IPS-18c (cell line): ENCODE measurements around the gene NDC80.
"Not testable (repeated sequence)": the region's sequence is repeated elsewhere in the genome, so short reads cannot be mapped to it uniquely, and the experiment has no call there.

Source experiments
- H3K4me3 ChIP-seq: 2 replicates; pipeline ENCODE4 v1.7.0; 2013; ENCODE audit warnings: low read depth, mild to moderate bottlenecking, low read length, moderate library complexity; ENCODE audit not compliant: insufficient read depth
- H3K9me3 ChIP-seq: one replicate; pipeline ENCODE4 v1.6.1; 2013; ENCODE audit warnings: mild to moderate bottlenecking, low read length, moderate library complexity; ENCODE audit not compliant: control insufficient read depth, insufficient read depth

Gene NDC80

GRCh38 chr18:2654928-2655177, 83.5 kb downstream of the NDC80 start:
- Histone ChIP-seq H3K9me3 (peaks cover 3% of the 10 kb centered on the region), H3K4me3 (peak overlapping the region; percentile 94)

DNA sequence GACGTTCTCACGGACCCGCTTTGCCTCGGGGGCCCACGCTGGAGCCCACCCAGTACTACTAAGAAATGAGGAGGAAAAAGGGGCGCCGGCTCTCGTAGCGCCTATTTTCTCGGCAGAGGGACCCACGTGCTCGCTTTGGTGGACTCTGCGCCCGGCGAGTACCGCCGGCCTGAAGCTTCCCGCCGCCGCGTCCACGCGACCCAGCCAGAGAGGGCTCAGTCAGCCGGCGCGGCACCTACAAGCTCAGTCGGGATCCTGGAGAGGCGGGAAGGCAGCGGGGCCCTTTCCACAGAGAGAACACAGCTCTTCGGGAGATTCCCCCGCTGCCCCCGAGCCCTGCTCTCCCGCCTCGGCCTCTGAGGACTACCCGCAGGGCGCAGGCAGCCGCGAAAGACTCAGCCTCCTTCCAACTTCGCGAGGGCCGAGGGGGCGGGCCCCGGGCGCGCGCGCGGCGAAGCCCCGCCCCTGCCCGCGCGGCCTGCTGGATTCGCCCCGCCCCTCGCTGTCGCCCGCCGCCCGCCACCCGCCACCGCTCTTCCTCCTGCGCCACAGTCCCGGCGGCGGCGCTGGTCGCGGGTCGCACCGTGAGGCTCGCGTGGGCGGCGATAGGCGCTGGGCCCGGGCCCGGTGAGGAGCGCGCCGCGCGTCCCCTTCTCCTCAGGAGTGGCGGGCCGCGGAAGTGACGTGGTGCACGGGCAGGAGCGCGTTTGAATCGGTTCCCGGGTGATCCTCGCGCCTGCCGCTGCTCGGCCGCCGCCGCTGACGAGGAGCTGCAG, 84.0 kb downstream of the NDC80 start, which contains the start of gene SMCHD1:
Gene SMCHD1 (plus strand): TSS at position 549 of the 776 bp plus-strand sequence. CDS start 350 bp downstream, outside the sequence.
- H3K9me3 ChIP-seq = peaks cover 3% of the 10 kb centered on the region

DNA sequence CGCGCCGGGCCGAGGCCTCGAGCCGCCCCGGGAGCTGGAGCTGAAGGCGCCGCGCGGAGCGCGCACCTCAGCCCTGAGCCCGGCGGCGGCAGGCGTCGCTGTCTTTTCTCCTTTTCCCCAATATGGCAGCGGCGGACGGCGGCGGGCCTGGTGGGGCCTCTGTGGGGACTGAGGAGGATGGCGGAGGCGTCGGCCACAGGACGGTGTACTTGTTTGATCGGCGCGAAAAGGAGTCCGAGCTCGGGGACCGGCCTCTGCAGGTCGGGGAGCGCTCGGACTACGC, 84.5 kb downstream of the NDC80 start:
- H3K4me3 ChIP-seq = peak overlapping the region; percentile 94
- peaks cover 3% of the 10 kb centered on the region for H3K9me3 ChIP-seq

More for the DNA sequence above, 84.0 kb downstream of the NDC80 start, which contains the start of gene SMCHD1:
- H3K4me3 ChIP-seq = peak within 1 kb of the TSS; percentile 94

DNA sequence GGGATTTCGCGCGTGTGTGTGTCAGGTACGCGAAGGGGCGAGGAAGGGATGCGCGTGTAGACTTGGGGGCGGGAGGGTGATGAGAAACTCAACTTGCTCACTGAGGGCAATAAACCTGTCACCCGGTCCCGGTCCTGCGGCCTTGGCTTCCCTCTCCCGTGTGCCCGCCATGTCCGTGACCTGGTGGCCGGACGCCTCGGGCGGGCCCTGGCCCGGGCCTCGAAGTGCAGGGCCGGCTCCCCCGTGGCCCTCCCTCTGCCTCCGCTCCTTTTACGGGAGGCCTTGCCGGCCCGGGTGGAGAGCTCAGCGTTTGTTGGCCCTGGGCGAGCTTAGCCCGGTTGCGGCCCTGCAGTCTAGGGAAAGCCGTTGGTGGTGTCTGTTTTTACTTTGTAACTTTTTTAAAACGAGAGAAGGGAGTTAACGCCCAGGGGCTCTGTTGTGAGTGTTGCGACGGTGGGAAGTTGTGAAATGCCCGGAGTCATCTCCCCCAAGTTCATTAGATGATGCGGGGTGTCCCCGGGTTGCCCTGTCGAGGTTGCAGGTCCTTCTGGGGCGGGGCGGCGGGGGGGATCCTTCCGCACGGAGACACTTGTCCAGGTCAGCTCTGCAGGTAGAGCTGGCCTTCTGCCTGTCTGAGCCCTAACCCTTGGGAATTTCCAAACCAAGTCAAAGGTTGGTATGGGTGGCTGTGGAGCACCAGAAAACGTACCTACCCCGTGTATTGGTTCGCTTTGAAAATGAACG, 85.1 kb downstream of the NDC80 start:
- H3K4me3 ChIP-seq = peak overlapping the region; percentile 94
- peaks cover 3% of the 10 kb centered on the region for H3K9me3 ChIP-seq

DNA sequence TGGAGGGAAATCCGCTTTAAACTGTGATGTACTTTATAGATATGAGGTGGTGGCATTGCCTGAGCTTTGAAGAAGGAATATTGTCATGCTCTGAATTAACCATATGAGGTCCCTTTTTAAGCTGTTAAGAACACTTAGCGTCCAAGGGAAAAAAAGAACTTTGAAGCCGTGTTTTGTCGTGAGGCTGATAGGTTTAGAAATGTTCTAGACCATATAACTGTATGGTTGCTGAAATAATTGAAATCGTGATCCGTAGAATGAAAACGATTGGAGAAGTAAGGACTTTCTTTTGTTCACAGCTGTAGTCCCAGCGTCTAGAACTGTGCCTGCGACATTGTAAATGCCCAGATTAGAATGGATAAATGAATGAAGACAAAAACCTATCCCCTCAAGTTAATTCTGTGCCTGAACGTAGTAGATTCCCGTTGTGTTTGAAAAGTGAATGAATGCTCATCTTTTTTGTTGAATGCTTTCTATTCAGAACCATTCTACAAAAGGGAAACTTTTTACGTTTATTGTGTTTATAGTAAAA, 85.7 kb downstream of the NDC80 start:
- Histone ChIP-seq H3K9me3 (peaks cover 3% of the 10 kb centered on the region), H3K4me3 (peak overlapping the region; percentile 94)

- Histone ChIP-seq H3K4me3 (no peak overlapping the region), H3K9me3 (peaks cover 3% of the 10 kb centered on the region)
These were observed 86.6 kb downstream of the NDC80 start for GRCh38 chr18:2657788-2658458.

DNA sequence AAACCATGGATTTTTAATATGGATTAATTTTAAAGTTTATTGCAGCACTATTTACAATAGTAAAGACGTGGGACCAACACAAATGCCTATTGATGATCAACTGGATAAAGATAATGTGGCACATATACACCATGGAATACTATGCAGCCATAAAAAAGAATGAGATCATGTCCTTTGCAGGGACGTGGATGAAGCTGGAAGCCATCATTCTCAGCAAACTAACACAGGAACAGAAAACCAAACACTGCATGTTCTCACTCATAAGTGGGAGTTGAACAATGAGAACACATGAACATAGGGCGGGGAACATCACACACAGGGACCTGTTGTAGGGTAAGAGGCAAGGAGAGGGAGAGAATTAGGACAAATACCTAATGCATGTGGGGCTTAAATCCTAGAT, 89.5 kb downstream of the NDC80 start:
- H3K9me3 ChIP-seq = not testable (repeated sequence)

GRCh38 chr18:2662288-2662687, 90.9 kb downstream of the NDC80 start:
- not testable (repeated sequence) for H3K4me3 ChIP-seq, H3K9me3 ChIP-seq

More for the DNA sequence above, 89.5 kb downstream of the NDC80 start:
- H3K4me3 ChIP-seq = not testable (repeated sequence)

DNA sequence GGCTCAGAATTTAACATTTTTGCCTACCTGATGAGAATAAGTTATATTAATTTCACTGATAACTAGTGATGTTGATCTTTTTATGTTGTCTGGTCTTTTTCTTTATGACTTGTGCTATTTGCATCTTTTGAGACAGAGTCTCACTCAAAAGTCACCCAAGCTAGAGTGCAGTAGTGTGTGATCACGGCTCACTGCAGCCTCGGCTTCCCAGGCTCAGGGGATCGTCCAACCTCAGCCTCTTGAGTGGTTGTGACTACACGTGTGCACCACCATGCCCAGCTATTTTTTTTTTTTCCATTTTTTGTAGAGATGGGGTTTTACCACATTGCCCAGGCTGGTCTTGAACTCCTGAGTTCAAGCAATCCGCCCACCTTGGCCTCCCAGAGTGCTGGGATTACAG, 91.6 kb downstream of the NDC80 start:
- Histone ChIP-seq H3K9me3 (no peaks in the 10 kb centered on the region), H3K4me3 (no peak overlapping the region)
